GM12878 (cell line): ENCODE measurements around the gene PHOSPHO1. TPM values are rescaled to one million over a fixed set of nuclear protein-coding genes. Genes with fewer than 3 reads are reported as not detected.

ENCODE experiments used
- E2F4 ChIP-seq: IDR thresholded peaks from 2 replicates; pipeline ENCODE4 v1.6.1; 2012; ENCODE audit warnings: low read depth, low read length, improper control_type of control experiment
- EED ChIP-seq: sonication (generic); IDR thresholded peaks from 2 replicates; pipeline ENCODE4 v1.6.1; 2016; ENCODE audit warnings: antibody characterized with exemption, low read depth
- GATAD2B ChIP-seq: fragments of 450-650 bp; conservative IDR thresholded peaks from 2 replicates; pipeline ENCODE4 v1.6.1; 2017; ENCODE audit warnings: low read depth, mild to moderate bottlenecking, moderate library complexity
- IRF4 ChIP-seq: IDR thresholded peaks from 2 replicates; pipeline ENCODE4 v1.6.1; 2011; ENCODE audit warnings: low read depth, low read length
- KDM1A ChIP-seq: fragments of 200-600 bp; sonication (generic); IDR thresholded peaks from 2 replicates; pipeline ENCODE4 v1.6.1; 2016; ENCODE audit warnings: borderline replicate concordance
- MXI1 ChIP-seq: fragments of 150-350 bp; IDR thresholded peaks from 2 replicates; pipeline ENCODE4 v1.6.1; 2011; ENCODE audit warnings: low read depth, mild to moderate bottlenecking, inconsistent platforms, low read length, improper control_type of control experiment
- PML ChIP-seq: IDR thresholded peaks from 2 replicates; pipeline ENCODE4 v1.6.1; 2012; ENCODE audit warnings: low read length, inconsistent platforms
- REST ChIP-seq: IDR thresholded peaks from 2 replicates; pipeline ENCODE4 v1.6.1; 2012; ENCODE audit warnings: mild to moderate bottlenecking, low read depth, low read length
- SMAD1 ChIP-seq: fragments of 450-650 bp; IDR thresholded peaks from 2 replicates; pipeline ENCODE4 v1.6.1; 2018; ENCODE audit warnings: mild to moderate bottlenecking, low read depth; ENCODE audit not compliant: partially characterized antibody
- SUPT20H ChIP-seq: IDR thresholded peaks from 2 replicates; pipeline ENCODE4 v1.6.1; 2011; ENCODE audit warnings: low read depth, mild to moderate bottlenecking, low read length, moderate library complexity, borderline replicate concordance; ENCODE audit not compliant: control insufficient read depth
- TBL1XR1 ChIP-seq: IDR thresholded peaks from 2 replicates; pipeline ENCODE4 v1.6.1; 2012; ENCODE audit warnings: low read depth, low read length, improper control_type of control experiment
- TCF3 ChIP-seq: IDR thresholded peaks from 2 replicates; pipeline ENCODE4 v1.6.1; 2012; ENCODE audit warnings: low read depth, mild to moderate bottlenecking, low read length, borderline replicate concordance; ENCODE audit not compliant: insufficient read depth
- WRNIP1 ChIP-seq: IDR thresholded peaks from 2 replicates; pipeline ENCODE4 v1.6.1; 2011; ENCODE audit warnings: low read depth, low read length, improper control_type of control experiment, borderline replicate concordance
- polyA plus RNA-seq, 11 experiments: library from polyadenylated mRNA; depleted of rRNA in 4 of 11; unstranded in 6 of 11; stranded (reverse) in 5 of 11; fragments of >200 nt; fragmentation: Nextera tagmentation in 4 of 11; fragmentation: Illumina TruSeq in 1 of 11; extraction: Ambion mirVana in 4 of 11; extraction: Trizol in 1 of 11; gene quantifications; 1 replicate in 1 of 11; 2 replicates in 10 of 11; pipeline versions ENCODE4 v1.2.1 to v1.2.3, GENCODE V29; 2011 to 2016; ENCODE audit warnings: inconsistent platforms in 2 of 11, missing spikeins in 2 of 11, low read depth in 1 of 11
- total RNA-seq, 4 experiments: library from RNA; depleted of rRNA in 3 of 4; stranded (reverse); fragments of >200 nt in 3 of 4; fragmentation: Illumina TruSeq in 1 of 4; extraction: Trizol in 1 of 4; gene quantifications; 2 replicates each; pipeline versions ENCODE4 v1.2.1 to v1.2.3, GENCODE V29; 2013 to 2021
- TF ChIP-seq, protein P1 (sequence below): IDR thresholded peaks from 2 replicates; pipeline ENCODE4 v1.6.1; 2012; ENCODE audit warnings: improper control_type of control experiment, low read depth, low read length; ENCODE audit not compliant: insufficient replicate concordance
- TF ChIP-seq, protein P2 (sequence below): fragments of 150-350 bp; IDR thresholded peaks from 2 replicates; pipeline ENCODE4 v1.6.1; 2014; ENCODE audit warnings: mild to moderate bottlenecking, low read depth, low read length
- TF ChIP-seq, protein P3 (sequence below): IDR thresholded peaks from 2 replicates; pipeline ENCODE4 v1.6.1; 2012; ENCODE audit warnings: low read depth, low read length, improper control_type of control experiment

PHOSPHO1 gene
- total and polyA plus RNA-seq, 10 of the 15 experiments (the other 5 are each of a cell fraction or from before 2014, with no cell fraction given), result 0.03 to 1.5 (median 0.16) TPM; not detected in 2

DNA sequence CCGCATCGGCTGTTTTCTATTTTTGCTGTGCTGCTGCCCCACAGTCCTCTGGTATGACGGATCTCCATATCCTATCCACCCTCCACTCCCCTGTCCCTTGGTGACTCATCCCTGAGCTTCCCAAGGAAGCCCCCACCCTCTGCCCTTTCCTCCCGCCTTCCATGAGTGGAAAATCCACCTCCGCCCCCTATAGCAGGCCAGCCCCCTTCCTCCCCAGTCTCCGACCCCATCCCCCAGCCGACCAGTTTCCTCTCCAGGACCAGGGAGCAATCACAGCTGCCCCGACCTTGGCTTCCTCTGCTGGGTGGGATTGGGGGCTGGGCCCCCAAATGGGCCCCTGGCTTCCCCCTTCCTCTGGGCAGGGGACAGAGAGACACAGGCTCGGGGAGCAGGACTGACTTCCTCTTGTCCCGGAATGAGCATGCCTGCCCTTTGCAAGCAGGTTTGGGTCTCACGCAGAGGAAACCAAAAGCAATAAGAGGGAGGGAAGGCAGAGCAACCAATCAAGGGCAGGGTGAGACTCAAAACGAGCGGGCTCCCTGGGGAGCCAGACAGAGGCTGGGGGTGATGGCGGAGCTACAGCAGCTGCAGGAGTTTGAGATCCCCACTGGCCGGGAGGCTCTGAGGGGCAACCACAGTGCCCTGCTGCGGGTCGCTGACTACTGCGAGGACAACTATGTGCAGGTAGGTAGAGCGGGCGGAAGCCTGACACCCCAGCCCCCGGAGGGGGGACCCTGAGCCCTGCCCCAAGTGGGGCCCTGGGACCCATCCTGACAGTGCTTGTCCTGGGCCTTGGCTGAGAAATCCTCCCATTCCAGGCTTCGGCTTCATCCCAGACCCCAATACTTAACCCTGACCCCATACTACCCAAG, 20.2 kb downstream of the PHOSPHO1 start, which contains the start of the genes ABI3 and GNGT2 (continued):
- TF ChIP-seq WRNIP1, result no peak
- TF ChIP-seq TCF3, result peak; percentile 67
- TF ChIP-seq, protein P1, sequence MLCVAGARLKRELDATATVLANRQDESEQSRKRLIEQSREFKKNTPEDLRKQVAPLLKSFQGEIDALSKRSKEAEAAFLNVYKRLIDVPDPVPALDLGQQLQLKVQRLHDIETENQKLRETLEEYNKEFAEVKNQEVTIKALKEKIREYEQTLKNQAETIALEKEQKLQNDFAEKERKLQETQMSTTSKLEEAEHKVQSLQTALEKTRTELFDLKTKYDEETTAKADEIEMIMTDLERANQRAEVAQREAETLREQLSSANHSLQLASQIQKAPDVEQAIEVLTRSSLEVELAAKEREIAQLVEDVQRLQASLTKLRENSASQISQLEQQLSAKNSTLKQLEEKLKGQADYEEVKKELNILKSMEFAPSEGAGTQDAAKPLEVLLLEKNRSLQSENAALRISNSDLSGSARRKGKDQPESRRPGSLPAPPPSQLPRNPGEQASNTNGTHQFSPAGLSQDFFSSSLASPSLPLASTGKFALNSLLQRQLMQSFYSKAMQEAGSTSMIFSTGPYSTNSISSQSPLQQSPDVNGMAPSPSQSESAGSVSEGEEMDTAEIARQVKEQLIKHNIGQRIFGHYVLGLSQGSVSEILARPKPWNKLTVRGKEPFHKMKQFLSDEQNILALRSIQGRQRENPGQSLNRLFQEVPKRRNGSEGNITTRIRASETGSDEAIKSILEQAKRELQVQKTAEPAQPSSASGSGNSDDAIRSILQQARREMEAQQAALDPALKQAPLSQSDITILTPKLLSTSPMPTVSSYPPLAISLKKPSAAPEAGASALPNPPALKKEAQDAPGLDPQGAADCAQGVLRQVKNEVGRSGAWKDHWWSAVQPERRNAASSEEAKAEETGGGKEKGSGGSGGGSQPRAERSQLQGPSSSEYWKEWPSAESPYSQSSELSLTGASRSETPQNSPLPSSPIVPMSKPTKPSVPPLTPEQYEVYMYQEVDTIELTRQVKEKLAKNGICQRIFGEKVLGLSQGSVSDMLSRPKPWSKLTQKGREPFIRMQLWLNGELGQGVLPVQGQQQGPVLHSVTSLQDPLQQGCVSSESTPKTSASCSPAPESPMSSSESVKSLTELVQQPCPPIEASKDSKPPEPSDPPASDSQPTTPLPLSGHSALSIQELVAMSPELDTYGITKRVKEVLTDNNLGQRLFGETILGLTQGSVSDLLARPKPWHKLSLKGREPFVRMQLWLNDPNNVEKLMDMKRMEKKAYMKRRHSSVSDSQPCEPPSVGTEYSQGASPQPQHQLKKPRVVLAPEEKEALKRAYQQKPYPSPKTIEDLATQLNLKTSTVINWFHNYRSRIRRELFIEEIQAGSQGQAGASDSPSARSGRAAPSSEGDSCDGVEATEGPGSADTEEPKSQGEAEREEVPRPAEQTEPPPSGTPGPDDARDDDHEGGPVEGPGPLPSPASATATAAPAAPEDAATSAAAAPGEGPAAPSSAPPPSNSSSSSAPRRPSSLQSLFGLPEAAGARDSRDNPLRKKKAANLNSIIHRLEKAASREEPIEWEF, result peak; percentile 64
- TF ChIP-seq GATAD2B, result peak; percentile 65; the same call in 1 of the 2 replicates
- TF ChIP-seq REST, result peak; percentile 30; the same call in 1 of the 2 replicates
- no peak for TF ChIP-seq E2F4
- TF ChIP-seq EED, result peak; percentile 71; the same call in 1 of the 2 replicates
- TF ChIP-seq, protein P2, sequence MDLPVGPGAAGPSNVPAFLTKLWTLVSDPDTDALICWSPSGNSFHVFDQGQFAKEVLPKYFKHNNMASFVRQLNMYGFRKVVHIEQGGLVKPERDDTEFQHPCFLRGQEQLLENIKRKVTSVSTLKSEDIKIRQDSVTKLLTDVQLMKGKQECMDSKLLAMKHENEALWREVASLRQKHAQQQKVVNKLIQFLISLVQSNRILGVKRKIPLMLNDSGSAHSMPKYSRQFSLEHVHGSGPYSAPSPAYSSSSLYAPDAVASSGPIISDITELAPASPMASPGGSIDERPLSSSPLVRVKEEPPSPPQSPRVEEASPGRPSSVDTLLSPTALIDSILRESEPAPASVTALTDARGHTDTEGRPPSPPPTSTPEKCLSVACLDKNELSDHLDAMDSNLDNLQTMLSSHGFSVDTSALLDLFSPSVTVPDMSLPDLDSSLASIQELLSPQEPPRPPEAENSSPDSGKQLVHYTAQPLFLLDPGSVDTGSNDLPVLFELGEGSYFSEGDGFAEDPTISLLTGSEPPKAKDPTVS, result no peak
- TF ChIP-seq KDM1A, result no peak
- TF ChIP-seq MXI1, result peak; percentile 83
- no peak for TF ChIP-seq SUPT20H
- peak; percentile 82 for TF ChIP-seq SMAD1
- TF ChIP-seq, protein P3, sequence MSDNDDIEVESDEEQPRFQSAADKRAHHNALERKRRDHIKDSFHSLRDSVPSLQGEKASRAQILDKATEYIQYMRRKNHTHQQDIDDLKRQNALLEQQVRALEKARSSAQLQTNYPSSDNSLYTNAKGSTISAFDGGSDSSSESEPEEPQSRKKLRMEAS, result peak; percentile 79
- TF ChIP-seq TBL1XR1, result no peak
- peak; percentile 83; the same call in 1 of the 2 replicates for TF ChIP-seq PML
- peak; percentile 45; the same call in 1 of the 2 replicates for TF ChIP-seq IRF4
